Measurements from ENCODE around the gene LYPD6. TPM values are rescaled to one million over a fixed set of nuclear protein-coding genes. Genes with fewer than 3 reads are reported as not detected.

The LYPD6 gene
- total RNA-seq, 1 experiment from 2014 or later = 2.4 TPM

DNA sequence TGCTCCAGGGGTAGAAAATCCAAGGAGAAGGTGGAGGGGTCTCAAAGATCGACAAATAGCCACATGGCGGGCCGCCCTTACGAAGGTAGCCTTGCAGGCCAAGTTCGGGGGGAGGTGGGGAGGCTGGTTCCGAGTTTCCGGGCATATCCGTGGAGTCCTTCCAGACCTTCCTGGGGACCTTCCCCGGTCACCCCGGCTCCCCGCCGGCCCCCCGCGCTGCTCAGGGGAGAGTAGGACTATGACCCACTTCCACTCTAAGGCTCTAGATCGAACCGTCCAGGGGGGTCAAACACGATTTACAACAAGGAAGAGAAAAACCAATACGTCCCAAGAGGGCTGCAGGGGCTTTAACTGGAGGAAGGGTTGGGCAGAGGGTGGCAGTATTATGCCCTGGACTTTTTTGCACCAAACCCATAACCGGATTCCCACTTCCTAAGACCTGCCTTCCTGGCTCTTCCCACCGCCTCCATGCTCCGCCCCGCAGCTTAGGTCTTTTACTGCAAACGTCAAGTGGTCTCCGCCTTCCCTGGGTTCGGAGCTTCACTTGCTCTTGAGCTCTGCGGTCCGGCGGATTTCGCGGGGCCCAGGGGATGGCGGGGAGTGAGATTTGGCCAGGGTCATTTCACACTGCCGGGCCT is 779 bp upstream of the LYPD6 start:
- DNase-seq (peak; percentile 71), ATAC-seq (peak; percentile 66)
- Histone ChIP-seq H2AFZ (ENCODE audit: low read length) (peak overlapping the region; percentile 100), H3K27ac (ENCODE audit: low read length) (no peak overlapping the region), H3K4me3 (ENCODE audit: low read length) (peak overlapping the region; percentile 92), H3K27me3 (ENCODE audit: low read length) (no peaks in the 10 kb centered on the region), H4K20me1 (ENCODE audit: low read length) (no peaks in the 10 kb centered on the region), H3F3A (ENCODE audit: low read length, unreplicated experiment) (no peaks in the 10 kb centered on the region), H3K79me2 (ENCODE audit: low read length) (no peaks in the 10 kb centered on the region), H3K4me1 (ENCODE audit: insufficient read depth, low read length) (peaks cover 8% of the 10 kb centered on the region; the same call in 1 of the 2 replicates), H3K9ac (ENCODE audit: low read length) (peak overlapping the region; percentile 58), H3K9me3 (ENCODE audit: low read length) (no peaks in the 10 kb centered on the region), H3K4me2 (ENCODE audit: low read length) (peak overlapping the region; percentile 98), H3K36me3 (ENCODE audit: low read depth, low read length) (no peaks in the 10 kb centered on the region), H3K9me2 (replicated peaks; ENCODE audit: low read length) (no peaks in the 10 kb centered on the region)
- TF ChIP-seq CTCF (conservative IDR thresholded peaks at IDR 0.05; ENCODE audit: low read depth, low read length) (no peak; the same call in 1 of the 2 replicates), EZH2 (IDR thresholded peaks at IDR 0.05; ENCODE audit: low read length, unreplicated experiment) (no peak), EZH2phosphoT487 (IDR thresholded peaks at IDR 0.05; ENCODE audit: borderline replicate concordance, low read length) (no peak)
- intact Hi-C loops (cut with micrococcal nuclease) = loop anchor here (1.0 kb wide), 1 partner anchor 232 kb away; no protein-coding TSS in a partner anchor
- POLR2A ChIA-PET (ENCODE audit: unreplicated experiment) = interaction anchor here (0.6 kb wide), 1 partner anchor 1295 kb away, joined by 7 read pairs; no protein-coding TSS in a partner anchor
- no TSS peak for BruUV-seq (replicated peaks)
- CTCF ChIA-PET = no interaction called here

GRCh38 chr2:149331023-149331400 is 625 bp downstream of the LYPD6 start:
- POLR2A ChIA-PET (ENCODE audit: unreplicated experiment) = no interaction called here
- DNase-seq (no peak), ATAC-seq (no peak)
- no peaks in the 10 kb centered on the region for H3K9me3 ChIP-seq (ENCODE audit: low read length)
- peak overlapping the region; percentile 89 for H2AFZ ChIP-seq (ENCODE audit: low read length)
- peak overlapping the region; percentile 16; the same call in 1 of the 2 replicates for H3K9ac ChIP-seq (ENCODE audit: low read length)
- H4K20me1 ChIP-seq (ENCODE audit: low read length) = no peaks in the 10 kb centered on the region
- H3K27me3 ChIP-seq (ENCODE audit: low read length) = no peaks in the 10 kb centered on the region
- no peaks in the 10 kb centered on the region for H3F3A ChIP-seq (ENCODE audit: low read length, unreplicated experiment)
- no peak for TF ChIP-seq CTCF (conservative IDR thresholded peaks at IDR 0.05; ENCODE audit: low read depth, low read length)
- TF ChIP-seq EZH2 (IDR thresholded peaks at IDR 0.05; ENCODE audit: low read length, unreplicated experiment) = no peak
- TF ChIP-seq EZH2phosphoT487 (IDR thresholded peaks at IDR 0.05; ENCODE audit: borderline replicate concordance, low read length) = no peak
- peak overlapping the region; percentile 92 for H3K4me3 ChIP-seq (ENCODE audit: low read length)
- peak overlapping the region; percentile 83 for H3K4me2 ChIP-seq (ENCODE audit: low read length)
- CTCF ChIA-PET = no interaction called here
- intact Hi-C loops (cut with micrococcal nuclease) = no loop called here
- H3K79me2 ChIP-seq (ENCODE audit: low read length) = no peaks in the 10 kb centered on the region
- no peaks in the 10 kb centered on the region for H3K9me2 ChIP-seq (replicated peaks; ENCODE audit: low read length)
- no peak overlapping the region for H3K27ac ChIP-seq (ENCODE audit: low read length)
- H3K36me3 ChIP-seq (ENCODE audit: low read depth, low read length) = no peaks in the 10 kb centered on the region
- peaks cover 8% of the 10 kb centered on the region; the same call in 1 of the 2 replicates for H3K4me1 ChIP-seq (ENCODE audit: insufficient read depth, low read length)
- BruUV-seq (replicated peaks) = no TSS peak

DNA sequence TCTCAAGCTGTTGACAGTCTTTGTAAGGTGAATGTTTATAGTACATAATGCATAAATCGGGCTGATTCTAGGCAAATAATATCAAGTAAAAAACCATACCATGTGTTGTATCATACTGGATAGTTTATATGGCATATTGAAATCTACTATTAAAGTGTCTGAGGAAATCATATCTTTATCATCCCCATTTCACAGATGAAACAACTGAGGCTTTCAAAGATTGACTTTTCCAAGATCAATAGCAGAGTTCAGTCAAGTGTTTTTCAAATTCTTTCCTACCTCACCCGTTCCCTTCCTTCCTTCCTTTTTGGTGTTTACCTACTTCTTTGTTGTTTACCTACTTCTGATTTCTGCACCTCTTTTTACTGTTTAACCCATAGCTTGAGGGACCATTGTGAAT is 2.0 kb downstream of the LYPD6 start:
- ChIA-PET CTCF (no interaction called here), POLR2A (ENCODE audit: unreplicated experiment) (no interaction called here)
- BruUV-seq (replicated peaks) = no TSS peak

More for the DNA sequence above, 2.0 kb downstream of the LYPD6 start:
- DNase-seq (no peak), ATAC-seq (no peak)
- TF ChIP-seq EZH2phosphoT487 (IDR thresholded peaks at IDR 0.05; ENCODE audit: borderline replicate concordance, low read length) (no peak), CTCF (conservative IDR thresholded peaks at IDR 0.05; ENCODE audit: low read depth, low read length) (no peak), EZH2 (IDR thresholded peaks at IDR 0.05; ENCODE audit: low read length, unreplicated experiment) (no peak)
- Histone ChIP-seq H3F3A (ENCODE audit: low read length, unreplicated experiment) (no peaks in the 10 kb centered on the region), H3K79me2 (ENCODE audit: low read length) (no peaks in the 10 kb centered on the region), H3K4me2 (ENCODE audit: low read length) (no peak overlapping the region), H2AFZ (ENCODE audit: low read length) (no peak overlapping the region), H3K9ac (ENCODE audit: low read length) (no peak overlapping the region), H3K4me3 (ENCODE audit: low read length) (no peak overlapping the region), H3K9me3 (ENCODE audit: low read length) (no peaks in the 10 kb centered on the region), H3K9me2 (replicated peaks; ENCODE audit: low read length) (no peaks in the 10 kb centered on the region), H3K36me3 (ENCODE audit: low read depth, low read length) (no peaks in the 10 kb centered on the region), H3K4me1 (ENCODE audit: insufficient read depth, low read length) (peaks cover 8% of the 10 kb centered on the region; the same call in 1 of the 2 replicates), H3K27me3 (ENCODE audit: low read length) (no peaks in the 10 kb centered on the region), H4K20me1 (ENCODE audit: low read length) (no peaks in the 10 kb centered on the region), H3K27ac (ENCODE audit: low read length) (no peak overlapping the region)
- intact Hi-C loops (cut with micrococcal nuclease) = no loop called here
